WTC11 (cell line): Measurements from ENCODE around the gene CEP295NL.

ENCODE experiments used
- ATF2 ChIP-seq: sonication (generic); formaldehyde crosslinking; IDR thresholded peaks from 2 replicates; pipeline ENCODE4 v1.8.1; 2022; ENCODE audit warnings: low read depth, missing genetic modification reagents, borderline replicate concordance
- CREB1 ChIP-seq: sonication (generic); formaldehyde crosslinking; IDR thresholded peaks from 2 replicates; pipeline ENCODE4 v1.8.0; 2023; ENCODE audit warnings: mild to moderate bottlenecking, missing genetic modification reagents
- CREM ChIP-seq: sonication (generic); formaldehyde crosslinking; IDR thresholded peaks from 2 replicates; pipeline ENCODE4 v1.8.1; 2022; ENCODE audit warnings: mild to moderate bottlenecking, missing genetic modification reagents, moderate library complexity
- CTCF ChIP-seq: fragments of 200-600 bp; IDR thresholded peaks from 2 replicates; pipeline ENCODE4 v1.8.0; 2022; ENCODE audit warnings: antibody characterized with exemption
- E2F4 ChIP-seq: sonication (generic); formaldehyde crosslinking; IDR thresholded peaks from 2 replicates; pipeline ENCODE4 v1.8.1; 2022; ENCODE audit warnings: low read depth, mild to moderate bottlenecking, moderate library complexity, missing genetic modification reagents, borderline replicate concordance
- EMX1 ChIP-seq: fragments of 250-450 bp; sonication (Bioruptor Pico); IDR thresholded peaks from 2 replicates; pipeline ENCODE4 v1.8.0; 2021; ENCODE audit warnings: mild to moderate bottlenecking
- ESRRA ChIP-seq: sonication (generic); formaldehyde crosslinking; IDR thresholded peaks from 2 replicates; pipeline ENCODE4 v1.8.1; 2022; ENCODE audit warnings: mild to moderate bottlenecking, missing genetic modification reagents, borderline replicate concordance
- ETV6 ChIP-seq: sonication (generic); formaldehyde crosslinking; IDR thresholded peaks from 2 replicates; pipeline ENCODE4 v1.8.1; 2022; ENCODE audit warnings: mild to moderate bottlenecking, missing genetic modification reagents
- HMGXB4 ChIP-seq: sonication (generic); formaldehyde crosslinking; IDR thresholded peaks from 2 replicates; pipeline ENCODE4 v1.8.1; 2023; ENCODE audit warnings: mild to moderate bottlenecking, moderate library complexity, missing genetic modification reagents
- NFE2L1 ChIP-seq: sonication (generic); formaldehyde crosslinking; IDR thresholded peaks from 2 replicates; pipeline ENCODE4 v1.8.1; 2023; ENCODE audit warnings: missing genetic modification reagents
- NFYB ChIP-seq: sonication (generic); formaldehyde crosslinking; conservative IDR thresholded peaks from 2 replicates; pipeline ENCODE4 v1.8.0; 2022; ENCODE audit warnings: low read depth, missing genetic modification reagents
- SMAD3 ChIP-seq: sonication (generic); formaldehyde crosslinking; IDR thresholded peaks from 2 replicates; pipeline ENCODE4 v1.8.0; 2022; ENCODE audit warnings: missing genetic modification reagents, mild to moderate bottlenecking, borderline replicate concordance
- STAT6 ChIP-seq: sonication (generic); formaldehyde crosslinking; conservative IDR thresholded peaks from 2 replicates; pipeline ENCODE4 v1.8.1; 2023; ENCODE audit warnings: mild to moderate bottlenecking, low read depth, missing genetic modification reagents, moderate library complexity
- ZNF281 ChIP-seq: sonication (generic); formaldehyde crosslinking; IDR thresholded peaks from 2 replicates; pipeline ENCODE4 v1.8.0; 2023; ENCODE audit warnings: mild to moderate bottlenecking, missing genetic modification reagents

- TF ChIP-seq CREB1 (no peak), CTCF (no peak), NFYB (CRISPR knock-in tag) (no peak), NFE2L1 (CRISPR knock-in tag) (no peak), ZNF281 (CRISPR knock-in tag) (no peak), CREM (CRISPR knock-in tag) (no peak), HMGXB4 (CRISPR knock-in tag) (no peak), STAT6 (CRISPR knock-in tag) (no peak), ESRRA (CRISPR knock-in tag) (no peak), ETV6 (no peak), EMX1 (no peak), ATF2 (CRISPR knock-in tag) (no peak), SMAD3 (no peak), E2F4 (no peak)
These were observed 9.1 kb upstream of the CEP295NL start for GRCh38 chr17:78912082-78912481.
